Kidney (tissue), 14 donors: ENCODE data around the gene SPTSSA. TPM values are rescaled to one million over a fixed set of nuclear protein-coding genes. Genes with fewer than 3 reads are reported as not detected.

Experiments
- DNase-seq, 5 donors: peaks; one replicate each; pipeline ENCODE4 v3.0.0-alpha.2; 2013 to 2020
- FAIRE-seq: peaks from 2 replicates; lab custom pipeline; 2012; peaks lifted over from hg19 to GRCh38; lab: Jason Lieb, UNC
- H3K27ac ChIP-seq, 2 donors: one replicate each; pipeline ENCODE4 v1.7.0; 2013; ENCODE audit warnings: low read depth in 2 of 2, low read length in 2 of 2, inconsistent platforms in 1 of 2
- H3K27me3 ChIP-seq: one replicate; pipeline ENCODE4 v1.7.1; 2013; ENCODE audit warnings: low read length, inconsistent platforms; ENCODE audit not compliant: control insufficient read depth, insufficient read depth
- H3K36me3 ChIP-seq, 3 donors: one replicate each; pipeline versions ENCODE4 v1.7.0 to v1.7.1; 2013; ENCODE audit warnings: low read length in 3 of 3, control low read depth in 1 of 3, inconsistent platforms in 1 of 3; ENCODE audit not compliant: insufficient read depth in 3 of 3, control insufficient read depth in 2 of 3
- H3K4me1 ChIP-seq, 3 donors: one replicate each; pipeline versions ENCODE4 v1.7.0 to v1.7.1; 2013; ENCODE audit warnings: low read length in 3 of 3, inconsistent platforms in 1 of 3, low read depth in 1 of 3; ENCODE audit not compliant: control insufficient read depth in 2 of 3, insufficient read depth in 2 of 3
- H3K4me3 ChIP-seq, 3 donors: one replicate each; pipeline versions ENCODE4 v1.7.0 to v1.8.1; 2013; ENCODE audit warnings: low read length in 3 of 3, control low read depth in 1 of 3, inconsistent platforms in 1 of 3
- H3K9ac ChIP-seq, 3 donors: one replicate each; pipeline versions ENCODE4 v1.7.0 to v1.7.1; 2013; ENCODE audit warnings: low read length in 3 of 3, control low read depth in 1 of 3, inconsistent platforms in 1 of 3
- H3K9me3 ChIP-seq, 3 donors: one replicate each; pipeline versions ENCODE4 v1.7.0 to v1.7.1; 2013; ENCODE audit warnings: low read length in 3 of 3, control low read depth in 1 of 3, inconsistent platforms in 1 of 3; ENCODE audit not compliant: control insufficient read depth in 2 of 3, insufficient read depth in 1 of 3
- CTCF ChIP-seq: IDR thresholded peaks from 3 replicates; pipeline ENCODE4 v1.5.1; 2012; ENCODE audit warnings: mild to moderate bottlenecking, moderate library complexity, borderline replicate concordance; ENCODE audit not compliant: insufficient read depth; ENCODE audit errors: extremely low read depth
- intact Hi-C: fragments of 100-400 bp; cut with DNase I; formaldehyde crosslinking; loops from one replicate; pipeline ENCODE4 v1.11.1; 2022
- polyA plus RNA-seq: library from polyadenylated mRNA; stranded (reverse); fragments of 350-450 nt; fragmentation: Illumina TruSeq; extraction: RNeasy Lipid Tissue Mini Kit (QIAGEN cat#74804); gene quantifications from one replicate; pipeline ENCODE4 v1.2.3, GENCODE V29; 2014; ENCODE audit warnings: low read depth, low replicate concordance; ENCODE audit not compliant: insufficient read depth
- total RNA-seq: library from RNA; stranded (reverse); fragmentation: NEBNext Ultra II Directional; extraction: Animal tissue kit (Norgen Biotek cat#: 25700); gene quantifications from one replicate; pipeline ENCODE4 v1.2.1, GENCODE V29; 2021
- donor health status: control.
- donor health status: control.
- donor health status: control.
- donor health status: control.
- donor health status: control.
- donor health status: DM: yes; HTN: yes; CAD: no.
- donor health status: Normal renal cell carcinoma (clear cell type).

The SPTSSA gene
- total and polyA plus RNA-seq, 2 donors from 2014 or later: 17.4 to 19.2 TPM

DNA sequence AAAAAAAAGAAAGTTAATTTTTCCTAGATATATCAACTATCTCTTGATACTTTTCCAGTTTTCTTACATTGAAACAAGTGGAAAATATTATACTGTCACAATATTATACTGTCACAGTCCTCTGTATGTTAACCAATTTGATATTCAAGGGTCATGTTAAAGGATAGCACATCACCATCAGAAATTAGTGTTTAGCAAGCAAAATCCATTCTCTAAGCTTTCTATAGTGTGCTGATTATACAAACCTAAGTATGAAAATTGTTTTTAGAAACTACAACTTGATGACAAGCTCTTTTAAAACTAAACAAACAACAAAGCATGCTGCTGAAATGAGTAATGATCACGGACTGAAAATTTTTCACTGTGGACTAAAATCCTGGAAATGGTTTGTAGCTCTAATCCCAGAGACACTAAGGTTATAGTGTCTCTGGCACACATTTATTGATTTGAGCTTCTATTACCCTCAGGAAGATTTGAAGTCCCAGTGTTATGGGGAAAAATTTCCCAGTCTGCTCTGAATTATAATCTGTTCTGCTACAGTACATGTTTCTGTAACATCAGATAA is 9.7 kb downstream of the SPTSSA start:
- intact Hi-C loops: no loop called here
- H3K9ac ChIP-seq: no peak overlapping the region

DNA sequence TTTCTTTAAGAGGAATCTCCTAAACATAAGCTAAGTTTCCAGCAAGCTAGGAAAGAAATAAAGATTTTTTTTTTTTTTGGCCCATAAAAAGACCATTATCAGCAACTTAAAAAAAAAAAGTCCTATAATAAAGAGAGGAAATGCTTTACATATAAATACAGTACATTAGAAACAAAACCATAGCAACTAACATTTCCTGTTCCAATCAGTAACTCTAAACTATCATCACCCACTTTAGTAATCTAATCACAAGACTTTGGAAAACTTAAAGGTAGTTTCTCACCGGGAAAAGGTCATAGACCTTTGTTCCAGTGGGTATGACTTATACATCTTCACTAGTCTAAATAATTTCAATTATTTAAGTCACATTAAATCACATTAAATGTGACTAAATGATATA is 11.1 kb downstream of the SPTSSA start:
- Histone ChIP-seq H3K27ac (no peak overlapping the region), H3K36me3 (no peaks in the 10 kb centered on the region), H3K27me3 (no peaks in the 10 kb centered on the region), H3K4me3 (no peak overlapping the region), H3K9ac (no peak overlapping the region), H3K9me3 (no peaks in the 10 kb centered on the region), H3K4me1 (no peaks in the 10 kb centered on the region)
- DNase-seq (no peak), FAIRE-seq (no peak)
- intact Hi-C loops: no loop called here
- no peak for TF ChIP-seq CTCF

More for the DNA sequence above, 9.7 kb downstream of the SPTSSA start:
- Histone ChIP-seq H3K4me1 (no peaks in the 10 kb centered on the region), H3K36me3 (peaks cover 0 to 2% (median 0%) of the 10 kb centered on the region in 3 donors), H3K27me3 (no peaks in the 10 kb centered on the region), H3K4me3 (no peak overlapping the region), H3K27ac (no peak overlapping the region), H3K9me3 (no peaks in the 10 kb centered on the region)
- FAIRE-seq: no peak
- no peak for TF ChIP-seq CTCF
- no peak for DNase-seq

- H3K4me1 ChIP-seq: no peaks in the 10 kb centered on the region
- FAIRE-seq (no peak), DNase-seq (no peak)
- TF ChIP-seq CTCF: no peak
- H3K27me3 ChIP-seq: no peaks in the 10 kb centered on the region
- H3K27ac ChIP-seq: no peak overlapping the region
- no peak overlapping the region for H3K4me3 ChIP-seq
- H3K9ac ChIP-seq: no peak overlapping the region
- no peaks in the 10 kb centered on the region for H3K9me3 ChIP-seq
- no peaks in the 10 kb centered on the region for H3K36me3 ChIP-seq
- intact Hi-C loops: no loop called here
These were observed 11.5 kb downstream of the SPTSSA start for GRCh38 chr14:34450542-34450915.

DNA sequence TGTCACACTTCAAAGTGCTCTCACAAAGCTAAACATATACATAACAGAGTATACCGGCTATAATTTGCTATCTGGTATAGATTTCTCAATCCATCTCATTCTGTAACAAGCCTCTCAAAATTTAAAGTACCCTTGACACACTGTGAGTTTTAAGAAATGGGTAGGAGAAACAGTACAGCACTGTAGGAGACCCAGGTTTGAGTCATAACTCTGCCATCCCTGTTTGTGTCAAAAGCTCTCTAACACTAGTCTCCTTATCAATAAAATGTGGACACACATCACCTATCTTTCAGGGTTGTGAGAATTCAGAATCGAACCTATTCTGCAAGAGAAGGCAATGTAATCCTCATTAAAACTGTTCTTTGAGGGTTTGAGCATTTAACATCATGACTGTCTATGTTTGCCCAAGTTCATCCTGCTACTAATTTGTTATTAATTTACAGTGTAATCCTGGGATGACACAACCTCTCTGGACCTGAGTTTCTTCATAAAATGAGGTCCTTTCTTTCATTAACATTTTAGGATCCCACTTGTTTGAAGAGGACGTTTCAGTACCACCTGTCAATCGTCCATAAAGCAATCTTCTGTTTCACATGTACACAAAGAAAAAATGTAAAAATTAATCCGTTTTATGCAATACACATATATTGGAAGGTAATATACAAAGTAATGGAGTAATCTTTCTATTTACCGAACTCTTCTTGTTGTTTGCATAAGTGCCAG is 12.1 kb downstream of the SPTSSA start:
- H3K27ac ChIP-seq: no peak overlapping the region
- H3K9me3 ChIP-seq: no peaks in the 10 kb centered on the region
- no peak for FAIRE-seq
- no peak for TF ChIP-seq CTCF
- no peaks in the 10 kb centered on the region for H3K27me3 ChIP-seq
- no peaks in the 10 kb centered on the region for H3K36me3 ChIP-seq
- no peak for DNase-seq
- intact Hi-C loops: no loop called here
- no peaks in the 10 kb centered on the region for H3K4me1 ChIP-seq
- H3K9ac ChIP-seq: no peak overlapping the region
- no peak overlapping the region for H3K4me3 ChIP-seq
